DOHH2 (cell line): ENCODE results near the gene MRPL27.

Experiments
- EZH2phosphoT487 ChIP-seq: fragments of 200-600 bp; sonication (generic); IDR thresholded peaks from 2 replicates; pipeline ENCODE4 v1.6.1; 2017; ENCODE audit warnings: borderline replicate concordance, mild to moderate bottlenecking, antibody characterized with exemption, low read length, moderate library complexity, mixed read lengths
- TF ChIP-seq, protein P1 (sequence below): fragments of 200-600 bp; sonication (generic); IDR thresholded peaks from one replicate; pipeline ENCODE4 v1.5.1; 2014; ENCODE audit warnings: antibody characterized with exemption, mild to moderate bottlenecking, low read depth, low read length; ENCODE audit not compliant: poor library complexity, severe bottlenecking

- TF ChIP-seq, protein P1, sequence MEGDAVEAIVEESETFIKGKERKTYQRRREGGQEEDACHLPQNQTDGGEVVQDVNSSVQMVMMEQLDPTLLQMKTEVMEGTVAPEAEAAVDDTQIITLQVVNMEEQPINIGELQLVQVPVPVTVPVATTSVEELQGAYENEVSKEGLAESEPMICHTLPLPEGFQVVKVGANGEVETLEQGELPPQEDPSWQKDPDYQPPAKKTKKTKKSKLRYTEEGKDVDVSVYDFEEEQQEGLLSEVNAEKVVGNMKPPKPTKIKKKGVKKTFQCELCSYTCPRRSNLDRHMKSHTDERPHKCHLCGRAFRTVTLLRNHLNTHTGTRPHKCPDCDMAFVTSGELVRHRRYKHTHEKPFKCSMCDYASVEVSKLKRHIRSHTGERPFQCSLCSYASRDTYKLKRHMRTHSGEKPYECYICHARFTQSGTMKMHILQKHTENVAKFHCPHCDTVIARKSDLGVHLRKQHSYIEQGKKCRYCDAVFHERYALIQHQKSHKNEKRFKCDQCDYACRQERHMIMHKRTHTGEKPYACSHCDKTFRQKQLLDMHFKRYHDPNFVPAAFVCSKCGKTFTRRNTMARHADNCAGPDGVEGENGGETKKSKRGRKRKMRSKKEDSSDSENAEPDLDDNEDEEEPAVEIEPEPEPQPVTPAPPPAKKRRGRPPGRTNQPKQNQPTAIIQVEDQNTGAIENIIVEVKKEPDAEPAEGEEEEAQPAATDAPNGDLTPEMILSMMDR = no peak
- no peak for TF ChIP-seq EZH2phosphoT487
Measured at GRCh38 chr17:50360486-50361115, 12.4 kb downstream of the MRPL27 start.
